ENCODE data around the gene ERBB3. TPM values are rescaled to one million over a fixed set of nuclear protein-coding genes. Genes with fewer than 3 reads are reported as not detected.
"Not testable (repeated sequence)": the region's sequence is repeated elsewhere in the genome, so short reads cannot be mapped to it uniquely, and the experiment has no call there.

ERBB3 gene
- total RNA-seq, 2 donors from 2014 or later = 45.7 to 51.8 TPM

GRCh38 chr12:56114084-56114483, 34.1 kb downstream of the ERBB3 start:
- Histone ChIP-seq H3K36me3 (ENCODE audit: control insufficient read depth, insufficient read depth, low read length) (peaks cover 58% of the 10 kb centered on the region), H3K9ac (ENCODE audit: extremely low read depth, low read length, poor library complexity, severe bottlenecking) (no peak overlapping the region), H3K27me3 (ENCODE audit: control insufficient read depth, insufficient read depth, low read length, poor library complexity, severe bottlenecking) (no peaks in the 10 kb centered on the region), H3K27ac (ENCODE audit: low read depth, low read length) (no peak overlapping the region), H3K4me1 (ENCODE audit: control insufficient read depth, insufficient read depth, low read length) (peaks cover 3% of the 10 kb centered on the region), H3K4me3 (ENCODE audit: low read length) (no peak overlapping the region), H3K9me3 (ENCODE audit: control insufficient read depth, low read length) (no peaks in the 10 kb centered on the region)
- H3K4me3 Mint-ChIP-seq = no peak overlapping the region
- no peaks in the 10 kb centered on the region for H3K9me3 Mint-ChIP-seq
- no peak for DNase-seq
- no peak for TF ChIP-seq CTCF (conservative IDR thresholded peaks at IDR 0.05)
- H3K4me1 Mint-ChIP-seq = peaks cover 13% of the 10 kb centered on the region
- peaks cover 61% of the 10 kb centered on the region for H3K36me3 Mint-ChIP-seq (ENCODE audit: low read depth)
- WGBS, 2 experiments (ENCODE audit: insufficient coverage in 1 of 2, insufficient read length in 1 of 2) = 83 to 100% methylated on average over 1 of the region's 1 CpG
- no peak overlapping the region for H3K27ac Mint-ChIP-seq
- no peaks in the 10 kb centered on the region for H3K27me3 Mint-ChIP-seq (ENCODE audit: insufficient read depth)

- Histone ChIP-seq H3K27ac (ENCODE audit: low read depth, low read length) (no peak overlapping the region), H3K4me1 (ENCODE audit: control insufficient read depth, insufficient read depth, low read length) (peaks cover 5% of the 10 kb centered on the region), H3K4me3 (ENCODE audit: low read length) (peak overlapping the region; percentile 93), H3K9me3 (ENCODE audit: control insufficient read depth, low read length) (no peaks in the 10 kb centered on the region), H3K36me3 (ENCODE audit: control insufficient read depth, insufficient read depth, low read length) (peaks cover 50% of the 10 kb centered on the region), H3K27me3 (ENCODE audit: control insufficient read depth, insufficient read depth, low read length, poor library complexity, severe bottlenecking) (no peaks in the 10 kb centered on the region), H3K9ac (ENCODE audit: extremely low read depth, low read length, poor library complexity, severe bottlenecking) (peak overlapping the region; percentile 97)
- no peaks in the 10 kb centered on the region for H3K27me3 Mint-ChIP-seq (ENCODE audit: insufficient read depth)
- peak; percentile 75 for DNase-seq
- H3K27ac Mint-ChIP-seq = peak overlapping the region; percentile 100
- no peak for TF ChIP-seq CTCF (conservative IDR thresholded peaks at IDR 0.05)
- 63 to 89% methylated on average over 10 of the region's 10 CpGs for WGBS, 2 experiments (ENCODE audit: insufficient coverage in 1 of 2, insufficient read length in 1 of 2)
- H3K4me3 Mint-ChIP-seq = peak overlapping the region; percentile 96
- H3K9me3 Mint-ChIP-seq = no peaks in the 10 kb centered on the region
- H3K36me3 Mint-ChIP-seq (ENCODE audit: low read depth) = peaks cover 53% of the 10 kb centered on the region
- peaks cover 19% of the 10 kb centered on the region for H3K4me1 Mint-ChIP-seq
Measured at GRCh38 chr12:56115329-56115728, 35.4 kb downstream of the ERBB3 start.

GRCh38 chr12:56116267-56117081, 36.5 kb downstream of the ERBB3 start, which contains the start of gene RPL41:
TSS of gene RPL41 (plus strand) at chr12:56116633.
- H3K9me3 ChIP-seq (ENCODE audit: control insufficient read depth, low read length) = no peaks in the 10 kb centered on the region
- Mint-ChIP-seq H3K36me3 (ENCODE audit: low read depth) (peaks cover 53% of the 10 kb centered on the region), H3K4me3 (peak within 1 kb of the TSS; percentile 96), H3K27ac (peak within 1 kb of the TSS; percentile 100), H3K9me3 (no peaks in the 10 kb centered on the region), H3K4me1 (peaks cover 19% of the 10 kb centered on the region), H3K27me3 (ENCODE audit: insufficient read depth) (no peaks in the 10 kb centered on the region)
- H3K4me3 ChIP-seq (ENCODE audit: low read length) = peak within 1 kb of the TSS; percentile 93
- peak; percentile 98 for DNase-seq
- peak within 1 kb of the TSS; percentile 97 for H3K9ac ChIP-seq (ENCODE audit: extremely low read depth, low read length, poor library complexity, severe bottlenecking)
- 0% methylated on average over 7 to 34 of the region's 34 CpGs for WGBS, 2 experiments (ENCODE audit: insufficient coverage in 1 of 2, insufficient read length in 1 of 2)
- no peak for TF ChIP-seq CTCF (conservative IDR thresholded peaks at IDR 0.05)
- peaks cover 43% of the 10 kb centered on the region for H3K36me3 ChIP-seq (ENCODE audit: control insufficient read depth, insufficient read depth, low read length)
- peaks cover 5% of the 10 kb centered on the region for H3K4me1 ChIP-seq (ENCODE audit: control insufficient read depth, insufficient read depth, low read length)
- H3K27me3 ChIP-seq (ENCODE audit: control insufficient read depth, insufficient read depth, low read length, poor library complexity, severe bottlenecking) = no peaks in the 10 kb centered on the region
- peak within 1 kb of the TSS; percentile 93 for H3K27ac ChIP-seq (ENCODE audit: low read depth, low read length)

- not testable (repeated sequence) for H3K27me3 ChIP-seq (ENCODE audit: control insufficient read depth, insufficient read depth, low read length, poor library complexity, severe bottlenecking); H3K9me3 ChIP-seq (ENCODE audit: control insufficient read depth, low read length); DNase-seq; H3K4me1 ChIP-seq (ENCODE audit: control insufficient read depth, insufficient read depth, low read length); H3K9me3 Mint-ChIP-seq; H3K27me3 Mint-ChIP-seq (ENCODE audit: insufficient read depth)
- Histone ChIP-seq H3K4me3 (ENCODE audit: low read length) (peak overlapping the region; percentile 93), H3K36me3 (ENCODE audit: control insufficient read depth, insufficient read depth, low read length) (peaks cover 41% of the 10 kb centered on the region), H3K27ac (ENCODE audit: low read depth, low read length) (peak overlapping the region; percentile 93), H3K9ac (ENCODE audit: extremely low read depth, low read length, poor library complexity, severe bottlenecking) (peak overlapping the region; percentile 97)
- peaks cover 19% of the 10 kb centered on the region for H3K4me1 Mint-ChIP-seq
- 0 to 1% methylated on average over 4 to 10 of the region's 16 CpGs for WGBS, 2 experiments (ENCODE audit: insufficient coverage in 1 of 2, insufficient read length in 1 of 2)
- H3K4me3 Mint-ChIP-seq = peak overlapping the region; percentile 96
- peak overlapping the region; percentile 100 for H3K27ac Mint-ChIP-seq
- peaks cover 49% of the 10 kb centered on the region for H3K36me3 Mint-ChIP-seq (ENCODE audit: low read depth)
Measured at GRCh38 chr12:56117082-56117706, 37.2 kb downstream of the ERBB3 start.
